ENCODE results near the gene RPAP2.

GRCh38 chr1:92424381-92424780, 125.5 kb downstream of the RPAP2 start:
- TF ChIP-seq CTCF (IDR thresholded peaks at IDR 0.05): no peak
- no peak for TF ChIP-seq POLR2A (IDR thresholded peaks at IDR 0.05)

Measured in esophagus squamous epithelium (tissue), 4 donors.